Measurements from ENCODE around the gene IL36G.

The IL36G gene

DNA sequence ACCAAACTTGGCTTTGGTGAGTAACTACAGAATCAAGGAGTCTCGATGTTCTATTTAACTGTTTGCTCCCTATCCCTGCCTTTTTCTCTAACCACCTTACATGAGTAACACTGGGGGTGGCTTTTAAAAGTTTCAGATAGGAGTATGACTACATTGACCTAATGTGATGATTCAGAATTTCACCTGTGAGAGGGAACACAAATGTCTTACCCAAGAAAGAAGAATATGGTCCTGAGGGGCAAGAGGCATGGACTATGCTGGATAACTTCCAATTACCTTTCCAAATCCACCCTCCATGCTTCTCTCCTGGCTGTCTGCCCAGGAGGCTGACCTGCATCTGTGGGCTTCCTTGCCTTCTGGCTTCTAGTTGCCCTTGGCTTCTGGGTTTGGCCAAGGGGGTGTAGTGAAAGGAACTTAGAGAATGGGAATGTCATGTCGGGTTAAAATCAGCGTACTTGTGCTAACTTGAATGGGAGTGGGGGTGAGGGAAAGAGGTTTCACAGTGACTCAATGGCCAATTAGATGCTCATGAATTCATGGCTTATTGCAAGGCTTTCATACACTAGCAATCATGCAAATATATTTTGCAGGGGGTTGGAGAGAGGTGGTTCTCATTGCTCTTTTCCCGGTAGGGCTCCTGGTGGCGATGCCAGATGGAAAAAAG is 5.3 kb upstream of the IL36G start:
- DNase-seq (ENCODE audit: low read depth), result no peak

DNA sequence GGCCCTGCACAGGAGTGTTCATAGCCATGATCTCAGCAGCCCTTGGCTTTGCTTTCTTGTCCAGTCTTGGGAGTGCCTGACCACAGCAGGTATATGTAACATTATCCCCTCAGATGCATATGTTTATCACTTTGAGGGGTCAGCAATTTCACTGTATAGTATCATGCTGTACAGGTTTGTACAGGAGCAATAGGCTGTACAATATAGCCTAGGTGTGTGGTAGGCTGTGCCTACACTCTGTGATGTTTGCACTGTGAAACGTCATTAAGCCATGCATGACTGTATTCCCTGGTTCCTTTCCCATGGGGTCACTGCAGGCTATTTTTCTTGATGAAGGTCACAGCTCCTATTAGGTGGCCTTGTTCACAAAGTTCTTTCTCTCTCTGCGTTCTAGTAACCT is 4.7 kb upstream of the IL36G start:
- no peak for DNase-seq (ENCODE audit: low read depth)

GRCh38 chr2:112979731-112980130 is 1.9 kb downstream of the IL36G start:
- no peak for DNase-seq (ENCODE audit: low read depth)

- no peak for DNase-seq (ENCODE audit: low read depth)
Measured at GRCh38 chr2:112980537-112980936, 2.7 kb downstream of the IL36G start.

DNA sequence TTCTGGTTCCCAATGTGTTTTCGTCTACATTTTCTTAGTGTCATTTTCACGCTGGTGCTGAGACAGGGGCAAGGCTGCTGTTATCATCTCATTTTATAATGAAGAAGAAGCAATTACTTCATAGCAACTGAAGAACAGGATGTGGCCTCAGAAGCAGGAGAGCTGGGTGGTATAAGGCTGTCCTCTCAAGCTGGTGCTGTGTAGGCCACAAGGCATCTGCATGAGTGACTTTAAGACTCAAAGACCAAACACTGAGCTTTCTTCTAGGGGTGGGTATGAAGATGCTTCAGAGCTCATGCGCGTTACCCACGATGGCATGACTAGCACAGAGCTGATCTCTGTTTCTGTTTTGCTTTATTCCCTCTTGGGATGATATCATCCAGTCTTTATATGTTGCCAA is 7.3 kb downstream of the IL36G start:
- DNase-seq (ENCODE audit: low read depth), result no peak

DNA sequence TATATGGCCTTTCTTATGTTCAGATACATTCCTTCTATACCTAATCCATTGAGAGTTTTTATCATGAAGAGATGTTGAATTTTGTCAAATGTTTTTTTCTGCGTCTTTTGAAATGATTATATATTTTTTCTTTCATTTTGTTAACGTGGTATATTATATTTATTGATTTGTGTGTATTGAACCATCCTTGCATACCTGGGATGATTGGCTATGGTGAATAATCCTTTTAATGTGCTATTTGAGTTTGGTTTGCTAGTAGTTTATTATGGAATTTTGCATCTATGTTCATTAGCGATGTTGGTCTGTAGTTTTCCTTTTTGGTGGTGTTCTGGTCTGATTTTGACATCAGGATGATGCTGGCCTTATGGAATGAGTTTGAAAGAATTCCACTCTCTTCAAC is 11.8 kb downstream of the IL36G start:
- no peak for DNase-seq (ENCODE audit: low read depth)

GRCh38 chr2:112993831-112994230 is 16.0 kb downstream of the IL36G start:
- DNase-seq (ENCODE audit: low read depth), result no peak

- DNase-seq (ENCODE audit: low read depth), result no peak
Measured at GRCh38 chr2:112994648-112995047, 16.8 kb downstream of the IL36G start.

- DNase-seq (ENCODE audit: low read depth), result no peak
Measured at GRCh38 chr2:112995346-112995920, 17.6 kb downstream of the IL36G start.

GRCh38 chr2:112996635-112997034 is 18.8 kb downstream of the IL36G start:
- DNase-seq (ENCODE audit: low read depth), result peak; percentile 52

DNA sequence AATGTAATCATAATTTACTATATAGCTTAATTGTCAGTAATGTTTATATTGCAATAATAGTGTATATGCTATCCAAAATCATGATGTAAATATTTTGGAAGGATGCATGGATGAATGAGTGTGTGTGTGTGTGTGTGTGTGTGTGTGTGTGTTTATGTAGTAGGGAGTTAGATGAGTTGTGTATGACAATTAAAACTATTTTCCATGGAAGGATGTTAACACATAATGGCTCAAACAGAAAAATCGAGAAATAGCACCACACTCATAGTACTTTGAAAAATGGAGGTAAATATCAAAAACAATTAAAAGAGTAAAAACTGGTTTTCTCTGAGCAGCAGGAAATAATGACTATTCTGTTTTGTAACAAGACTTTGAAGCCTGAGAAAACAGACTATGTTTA is 19.3 kb downstream of the IL36G start:
- no peak for DNase-seq (ENCODE audit: low read depth)

- no peak for DNase-seq (ENCODE audit: low read depth)
Measured at GRCh38 chr2:113000436-113000835, 22.6 kb downstream of the IL36G start.

GRCh38 chr2:113002677-113003076 is 24.9 kb downstream of the IL36G start:
- no peak for DNase-seq (ENCODE audit: low read depth)

DNA sequence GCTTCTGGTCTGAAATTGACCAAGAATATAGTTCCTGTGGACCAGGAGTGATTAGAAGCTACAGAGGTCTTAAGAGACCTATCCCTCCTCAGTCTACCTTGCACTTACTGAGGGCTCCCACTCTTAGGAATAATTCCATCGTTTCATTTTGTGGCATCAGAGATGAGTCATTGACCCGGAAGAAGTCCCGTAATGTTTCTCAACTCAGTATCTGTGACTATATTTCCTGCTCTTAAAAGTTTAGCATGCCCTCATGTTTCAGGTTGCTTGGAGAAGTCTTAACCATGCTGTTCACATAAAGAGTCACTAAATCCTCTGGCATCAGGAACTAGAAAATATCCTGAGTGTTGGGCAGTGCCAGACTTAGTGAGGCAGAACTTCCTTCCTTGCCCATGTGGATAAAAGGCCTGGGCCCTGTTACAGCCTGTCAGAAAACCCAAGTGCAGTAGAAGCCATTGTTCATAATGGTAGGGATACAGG is 27.3 kb downstream of the IL36G start, which contains the start of gene IL36A:
Gene IL36A (plus strand): TSS at position 430 of the 480 bp plus-strand sequence. CDS start 413 bp downstream, outside the sequence.
- DNase-seq (ENCODE audit: low read depth), result no peak

DNA sequence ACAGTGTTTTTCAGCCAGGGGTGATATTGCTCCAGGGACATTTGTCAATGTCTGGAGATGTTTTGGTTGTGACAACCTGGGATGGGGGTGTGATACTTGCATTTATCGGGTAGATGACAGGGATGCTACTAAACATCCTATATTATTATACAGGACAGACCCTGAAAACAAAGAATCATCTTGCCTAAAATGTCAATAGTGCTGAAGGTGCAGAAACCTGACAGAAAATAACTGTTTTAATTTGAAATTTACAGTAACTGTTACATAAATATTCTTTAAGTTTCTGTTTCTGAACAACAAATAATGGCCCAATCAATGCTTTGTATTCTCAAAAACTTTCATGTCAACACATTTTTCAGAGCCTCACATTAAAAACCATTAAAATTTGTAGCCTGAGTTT is 29.4 kb downstream of the IL36G start:
- no peak for DNase-seq (ENCODE audit: low read depth)

DNA sequence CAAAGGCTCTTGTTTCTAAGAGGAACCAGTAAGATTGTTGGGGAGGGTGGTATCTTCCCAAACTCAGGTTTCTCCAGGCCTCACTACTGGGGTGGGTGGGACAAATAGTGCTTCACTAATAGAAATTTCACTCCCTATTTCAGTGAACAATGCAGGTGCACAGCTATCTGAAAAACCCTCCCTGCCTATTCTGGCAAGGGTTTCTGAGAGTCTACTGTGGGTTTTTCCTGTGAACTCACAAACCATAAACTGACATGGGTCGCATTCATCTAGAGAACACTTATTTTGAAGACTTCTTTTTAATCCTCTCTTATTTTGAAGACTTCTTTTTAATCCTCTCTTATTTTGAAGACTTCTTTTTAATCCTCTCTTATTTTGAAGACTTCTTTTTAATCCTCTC is 31.8 kb downstream of the IL36G start:
- no peak for DNase-seq (ENCODE audit: low read depth)

- no peak for DNase-seq (ENCODE audit: low read depth)
Measured at GRCh38 chr2:113010088-113010487, 32.3 kb downstream of the IL36G start.

GRCh38 chr2:113011108-113011507 is 33.3 kb downstream of the IL36G start:
- DNase-seq (ENCODE audit: low read depth), result no peak

DNA sequence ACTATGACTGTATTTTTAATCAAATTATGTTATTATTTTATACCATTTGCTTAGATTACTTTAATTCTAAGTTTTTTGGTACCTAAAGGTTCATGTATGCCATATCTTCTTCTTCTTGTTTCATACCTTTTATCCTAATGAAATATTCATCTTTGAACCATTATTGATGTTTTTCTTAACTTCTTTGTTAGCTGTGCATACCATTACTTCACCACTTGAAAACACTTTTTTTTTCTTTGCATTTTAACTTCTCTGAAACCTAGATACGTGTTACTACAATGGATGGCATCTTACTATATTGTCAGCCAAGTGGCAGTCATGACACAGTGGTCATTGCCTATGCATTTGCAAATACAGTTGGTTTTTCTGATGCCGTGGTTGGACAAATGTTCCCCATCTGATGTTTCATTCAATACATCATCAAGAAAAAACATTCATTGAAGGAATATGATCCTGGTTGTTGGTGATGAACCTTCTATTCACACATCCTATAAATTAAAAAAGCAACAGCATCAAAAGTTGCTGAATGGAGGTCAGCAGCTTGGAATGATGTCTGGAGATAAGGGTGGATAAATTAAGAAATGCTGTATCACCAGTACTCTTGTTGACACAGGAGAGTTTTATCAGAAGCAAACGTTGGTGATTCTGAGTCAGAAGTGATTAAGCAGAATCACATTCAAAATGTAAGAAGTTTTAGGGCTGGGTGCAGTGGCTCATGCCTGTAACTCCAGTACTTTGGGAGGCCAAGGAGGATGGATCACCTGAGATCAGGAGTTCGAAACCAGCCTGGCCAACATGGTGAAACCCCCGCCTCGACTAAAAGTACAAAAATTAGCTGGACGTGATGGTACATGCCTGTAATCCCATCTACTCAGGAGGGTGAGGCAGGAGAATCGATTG is 34.9 kb downstream of the IL36G start:
- no peak for DNase-seq (ENCODE audit: low read depth)

DNA sequence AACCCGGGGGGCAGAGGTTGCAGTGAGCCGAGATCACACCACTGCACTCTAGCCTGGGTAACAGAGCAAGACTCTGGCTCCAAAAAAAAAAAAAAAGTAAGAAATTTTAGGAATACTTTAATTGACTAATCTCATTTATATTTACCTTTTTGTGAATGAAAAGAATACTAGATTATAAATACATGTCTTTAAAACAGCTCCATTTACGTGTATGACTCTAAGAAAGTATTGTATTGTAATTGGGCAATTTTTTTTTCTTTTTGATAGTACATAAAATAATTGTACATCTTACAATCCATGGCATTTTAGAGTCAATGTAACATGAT is 35.5 kb downstream of the IL36G start:
- DNase-seq (ENCODE audit: low read depth), result no peak

- DNase-seq (ENCODE audit: low read depth), result no peak
Measured at GRCh38 chr2:113014067-113014466, 36.3 kb downstream of the IL36G start.

DNA sequence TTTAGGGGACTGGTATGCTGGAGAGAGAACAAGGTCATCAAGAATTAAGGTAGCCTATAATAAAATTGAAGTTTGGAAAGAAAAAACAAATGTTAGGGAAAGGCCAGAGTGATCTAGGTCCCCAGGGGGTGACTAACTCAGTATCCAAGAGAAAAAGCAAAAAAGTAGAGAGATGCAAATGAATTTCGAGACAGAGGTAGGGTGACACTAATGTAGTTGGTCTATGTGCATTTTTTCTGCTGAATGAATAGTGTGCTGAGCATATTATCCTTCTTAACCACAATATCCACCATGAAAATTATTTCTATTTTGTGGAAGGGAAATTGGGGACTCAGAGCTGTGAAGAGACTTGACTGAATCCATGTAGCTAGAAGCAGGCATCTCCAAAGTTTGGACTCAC is 37.2 kb downstream of the IL36G start:
- DNase-seq (ENCODE audit: low read depth), result no peak

- DNase-seq (ENCODE audit: low read depth), result no peak
Measured at GRCh38 chr2:113015655-113016054, 37.8 kb downstream of the IL36G start.
